Mucosa of descending colon (tissue), 3 donors: ENCODE data around the gene BCL2. TPM values are rescaled to one million over a fixed set of nuclear protein-coding genes. Genes with fewer than 3 reads are reported as not detected.
A peak's percentile ranks its signal among the peaks of the same experiment; 100 is the strongest.

ENCODE experiments used
- ATAC-seq: fragments of 200-7000 bp; cut with Tn5 transposase; one replicate; pipeline ENCODE4 v1.9.1; 2020; ENCODE audit warnings: mild to moderate bottlenecking, moderate library complexity
- DNase-seq, 3 donors: peaks; one replicate each; pipeline ENCODE4 v3.0.0-alpha.2; 2020
- H3K36me3 ChIP-seq: fragments of 200-600 bp; one replicate; pipeline ENCODE4 v1.8.0; 2021; ENCODE audit warnings: low read depth, mild to moderate bottlenecking
- H3K4me1 ChIP-seq: fragments of 200-600 bp; one replicate; pipeline ENCODE4 v1.8.0; 2021; ENCODE audit warnings: low read depth, mild to moderate bottlenecking
- H3K4me3 ChIP-seq: fragments of 200-600 bp; one replicate; pipeline ENCODE4 v1.8.0; 2021; ENCODE audit warnings: mild to moderate bottlenecking
- H3K9me3 ChIP-seq: fragments of 200-600 bp; one replicate; pipeline ENCODE4 v1.8.0; 2021; ENCODE audit warnings: mild to moderate bottlenecking
- intact Hi-C, 2 donors: fragments of 100-400 bp; cut with DNase I in 1 of 2; cut with micrococcal nuclease in 1 of 2; formaldehyde crosslinking; loops; one replicate each; pipeline versions ENCODE4 v1.11.0 to v1.11.1; 2022; cut with DNase I, micrococcal nuclease
- total RNA-seq, 3 donors: library from RNA; stranded (reverse); fragmentation: NEBNext Ultra II Directional in 2 of 3; extraction: Animal tissue kit (Norgen Biotek cat#: 25700) in 2 of 3; gene quantifications; one replicate each; pipeline versions ENCODE4 v1.2.1 to v1.2.4, GENCODE V29; 2021 to 2023
- TF ChIP-seq, protein P1 (sequence below): fragments of 200-600 bp; IDR thresholded peaks from one replicate; pipeline ENCODE4 v1.8.0; 2022; ENCODE audit warnings: antibody characterized with exemption, mild to moderate bottlenecking
- donor health status: DM: no; HTN: no; CAD: no; lungs with moderate emphysema.
- donor health status: DM: no; HTN: no; CAD: no.
- donor health status: DM: no; HTN: yes; CAD: no.

BCL2 gene
- total RNA-seq, 3 donors from 2014 or later, result 17.7 to 25.7 (median 20.5) TPM

GRCh38 chr18:63284827-63285733 lies 34.5 kb downstream of the BCL2 start:
- peak; percentile 80 for ATAC-seq
- no peak for DNase-seq
- Histone ChIP-seq H3K4me3 (no peak overlapping the region), H3K36me3 (no peaks in the 10 kb centered on the region), H3K4me1 (no peaks in the 10 kb centered on the region), H3K9me3 (no peaks in the 10 kb centered on the region)
- intact Hi-C loops, result no loop called here
- TF ChIP-seq, protein P1, sequence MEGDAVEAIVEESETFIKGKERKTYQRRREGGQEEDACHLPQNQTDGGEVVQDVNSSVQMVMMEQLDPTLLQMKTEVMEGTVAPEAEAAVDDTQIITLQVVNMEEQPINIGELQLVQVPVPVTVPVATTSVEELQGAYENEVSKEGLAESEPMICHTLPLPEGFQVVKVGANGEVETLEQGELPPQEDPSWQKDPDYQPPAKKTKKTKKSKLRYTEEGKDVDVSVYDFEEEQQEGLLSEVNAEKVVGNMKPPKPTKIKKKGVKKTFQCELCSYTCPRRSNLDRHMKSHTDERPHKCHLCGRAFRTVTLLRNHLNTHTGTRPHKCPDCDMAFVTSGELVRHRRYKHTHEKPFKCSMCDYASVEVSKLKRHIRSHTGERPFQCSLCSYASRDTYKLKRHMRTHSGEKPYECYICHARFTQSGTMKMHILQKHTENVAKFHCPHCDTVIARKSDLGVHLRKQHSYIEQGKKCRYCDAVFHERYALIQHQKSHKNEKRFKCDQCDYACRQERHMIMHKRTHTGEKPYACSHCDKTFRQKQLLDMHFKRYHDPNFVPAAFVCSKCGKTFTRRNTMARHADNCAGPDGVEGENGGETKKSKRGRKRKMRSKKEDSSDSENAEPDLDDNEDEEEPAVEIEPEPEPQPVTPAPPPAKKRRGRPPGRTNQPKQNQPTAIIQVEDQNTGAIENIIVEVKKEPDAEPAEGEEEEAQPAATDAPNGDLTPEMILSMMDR, result no peak

GRCh38 chr18:63284173-63284799 lies 35.3 kb downstream of the BCL2 start:
- DNase-seq (no peak), ATAC-seq (no peak)
- Histone ChIP-seq H3K4me3 (no peak overlapping the region), H3K9me3 (no peaks in the 10 kb centered on the region), H3K36me3 (no peaks in the 10 kb centered on the region), H3K4me1 (no peaks in the 10 kb centered on the region)
- TF ChIP-seq, protein P1, result no peak
- intact Hi-C loops, result no loop called here

DNA sequence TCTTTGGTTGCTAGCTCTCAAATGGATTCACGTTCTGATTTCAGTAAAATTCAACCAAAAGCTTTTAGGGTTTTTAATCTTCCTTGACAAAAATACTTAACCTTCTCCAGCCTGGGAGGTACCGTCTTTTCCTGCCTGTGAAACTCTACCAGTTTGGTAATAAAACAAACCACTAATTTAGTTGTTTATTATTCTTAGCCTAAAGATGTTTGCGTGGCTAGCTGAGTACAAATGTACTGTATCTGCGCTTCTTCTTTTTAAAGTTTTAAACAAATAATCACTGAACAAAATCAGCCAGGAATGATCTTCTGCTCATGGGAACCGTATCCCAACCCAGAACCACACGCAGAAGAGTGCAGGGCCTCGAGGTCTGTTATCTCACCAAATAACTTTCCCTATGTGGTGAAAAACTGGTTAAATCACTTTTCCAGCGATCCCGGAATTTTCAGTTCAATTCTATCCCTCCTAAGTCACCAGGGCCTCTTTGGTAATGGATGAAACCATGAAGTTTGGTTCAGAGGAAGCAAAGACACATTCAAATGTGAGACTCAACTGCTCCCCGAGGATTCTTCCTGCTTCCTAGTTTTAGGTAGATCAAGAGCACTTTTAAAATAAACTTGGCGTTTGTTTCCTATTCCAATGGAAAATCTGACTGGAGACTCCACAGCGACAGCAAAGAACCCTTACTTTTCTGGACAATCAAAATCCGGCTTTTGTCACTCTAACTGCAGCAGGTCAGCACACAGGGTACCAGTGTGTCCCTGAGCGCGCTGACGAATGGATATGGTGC lies 36.1 kb downstream of the BCL2 start:
- H3K4me1 ChIP-seq, result no peaks in the 10 kb centered on the region
- no peaks in the 10 kb centered on the region for H3K9me3 ChIP-seq
- intact Hi-C loops, result no loop called here
- H3K36me3 ChIP-seq, result no peaks in the 10 kb centered on the region
- TF ChIP-seq, protein P1, result no peak
- no peak for ATAC-seq
- DNase-seq, result no peak
- no peak overlapping the region for H3K4me3 ChIP-seq

GRCh38 chr18:63282793-63283192 lies 36.8 kb downstream of the BCL2 start:
- Histone ChIP-seq H3K4me1 (no peaks in the 10 kb centered on the region), H3K4me3 (no peak overlapping the region), H3K36me3 (no peaks in the 10 kb centered on the region), H3K9me3 (no peaks in the 10 kb centered on the region)
- intact Hi-C loops, result no loop called here
- ATAC-seq, result no peak
- TF ChIP-seq, protein P1, result no peak
- no peak for DNase-seq

DNA sequence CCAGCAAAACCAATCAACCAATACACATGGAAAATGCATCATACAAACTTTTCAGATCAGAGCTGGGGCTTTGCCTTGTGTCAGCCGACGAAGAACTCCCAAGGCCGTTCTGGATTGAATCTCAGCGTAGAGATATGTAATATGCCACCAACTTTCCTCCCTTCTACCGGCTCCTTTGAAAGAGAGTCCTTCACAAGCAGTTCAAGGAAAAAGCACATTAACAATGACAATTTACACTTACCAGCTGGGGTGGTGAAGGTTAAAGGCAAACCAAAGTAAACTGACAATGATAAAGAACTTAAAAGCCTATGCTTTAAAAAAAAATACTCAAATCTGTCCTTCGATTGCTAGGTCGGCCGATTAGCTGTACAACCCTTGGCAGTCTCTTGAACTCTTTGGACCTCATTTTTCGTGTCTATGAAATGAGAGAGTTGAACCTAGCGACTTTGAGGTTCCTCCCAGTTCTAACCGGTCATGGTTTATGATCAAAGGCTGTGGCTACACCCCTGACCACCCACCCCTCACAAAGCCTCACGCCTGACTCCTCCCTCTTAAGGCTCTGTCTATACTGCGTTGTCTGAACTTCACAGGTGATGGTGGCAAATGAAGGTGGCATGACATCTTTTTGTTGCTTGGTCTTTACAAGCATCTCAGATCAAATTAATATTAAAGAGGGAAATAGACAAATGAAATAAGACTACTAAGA lies 46.2 kb downstream of the BCL2 start:
- no peak overlapping the region for H3K4me3 ChIP-seq
- TF ChIP-seq, protein P1, result no peak
- no peak for ATAC-seq
- H3K9me3 ChIP-seq, result no peaks in the 10 kb centered on the region
- DNase-seq, result no peak
- H3K36me3 ChIP-seq, result no peaks in the 10 kb centered on the region
- intact Hi-C loops, result no loop called here
- peaks cover 6% of the 10 kb centered on the region for H3K4me1 ChIP-seq
